Activated CD8-positive, alpha-beta T cell treated with anti-CD3 and anti-CD28 coated beads for 36 hours (primary cell): ENCODE results near the gene ADM2. TPM values are rescaled to one million over a fixed set of nuclear protein-coding genes. Genes with fewer than 3 reads are reported as not detected.

Source experiments
- ATAC-seq: fragments of 200-7000 bp; cut with Tn5 transposase; one replicate; pipeline ENCODE4 v1.10.0; 2021; ENCODE audit warnings: mild to moderate bottlenecking, moderate library complexity
- CTCF ChIA-PET: fragments of 350-600 bp; sonication (Branson Sonifier 250); formaldehyde crosslinking; loops from one replicate; lab custom pipeline; 2021; ENCODE audit warnings: antibody characterized with exemption; lab: Charles Lee
- POLR2A ChIA-PET: fragments of 350-600 bp; sonication (Branson Sonifier 250); formaldehyde crosslinking; loops from one replicate; lab custom pipeline; 2021; ENCODE audit warnings: antibody characterized with exemption; lab: Charles Lee
- DNase-seq: peaks from one replicate; pipeline ENCODE4 v3.0.0-alpha.2; 2020
- H3K27ac Mint-ChIP-seq: one replicate; pipeline ENCODE4 v1.8.0; 2021; ENCODE audit warnings: mild to moderate bottlenecking, mixed read lengths
- H3K27me3 Mint-ChIP-seq: one replicate; pipeline ENCODE4 v1.8.0; 2021; ENCODE audit warnings: mixed read lengths
- H3K36me3 Mint-ChIP-seq: one replicate; pipeline ENCODE4 v1.8.0; 2021; ENCODE audit warnings: low read depth, mixed read lengths
- H3K4me1 Mint-ChIP-seq: one replicate; pipeline ENCODE4 v1.8.0; 2021; ENCODE audit warnings: low read depth, mixed read lengths
- H3K4me3 Mint-ChIP-seq: one replicate; pipeline ENCODE4 v1.8.0; 2021; ENCODE audit warnings: mild to moderate bottlenecking, moderate library complexity, mixed read lengths
- H3K9me3 Mint-ChIP-seq: one replicate; pipeline ENCODE4 v1.8.0; 2021; ENCODE audit warnings: mixed read lengths
- intact Hi-C: fragments of 100-400 bp; cut with micrococcal nuclease; formaldehyde crosslinking; loops from one replicate; pipeline ENCODE4 v1.10.0; 2022
- total RNA-seq, 2 experiments: library from RNA; stranded (reverse); gene quantifications; one replicate each; pipeline ENCODE4 v1.2.3, GENCODE V29; 2021
- TF ChIP-seq, protein P1 (sequence below): fragments of 200-600 bp; IDR thresholded peaks from one replicate; pipeline ENCODE4 v1.8.0; 2022; ENCODE audit warnings: antibody characterized with exemption, mild to moderate bottlenecking

The ADM2 gene
- total RNA-seq, 2 experiments from 2014 or later = 5.5 to 6.8 TPM

DNA sequence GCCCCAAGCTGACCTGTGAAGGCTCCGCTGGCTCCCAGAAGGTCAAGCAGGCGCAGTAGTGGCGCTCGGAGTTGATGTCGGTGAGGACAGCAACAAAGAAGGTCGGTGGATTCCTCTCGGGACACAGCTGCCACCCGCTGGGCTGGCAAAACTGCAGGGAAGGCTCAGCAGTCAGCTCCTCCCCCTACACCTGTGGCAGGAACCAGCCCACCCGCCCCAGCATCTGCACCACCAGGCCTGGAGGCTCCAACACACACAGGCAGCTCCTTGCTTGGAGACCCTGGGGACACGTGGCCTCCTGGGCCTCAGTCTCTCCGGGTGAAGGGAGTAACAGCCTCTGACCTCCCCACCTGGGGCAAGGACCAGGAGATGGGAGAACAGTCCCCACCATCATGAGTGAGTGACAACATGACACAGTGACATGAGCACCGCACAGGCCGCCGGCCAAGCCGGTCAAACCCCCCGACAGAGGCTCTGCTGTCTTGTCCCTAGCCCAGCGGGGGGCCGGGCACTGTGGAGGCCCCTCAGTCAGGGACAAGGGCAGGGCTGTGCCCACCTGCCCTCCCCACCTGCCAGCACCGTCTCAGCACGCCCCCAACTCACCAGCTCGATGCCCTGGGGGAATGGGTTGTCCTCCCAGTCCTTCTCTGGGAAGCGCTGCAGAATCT, 13.4 kb upstream of the ADM2 start:
- H3K27ac Mint-ChIP-seq = peak overlapping the region; percentile 95
- ChIA-PET CTCF (interaction anchor here (1.2 to 3.5 kb wide), 3 partner anchors 11 to 153 kb away, joined by 3 to 19 read pairs (median 4); no protein-coding TSS in a partner anchor), POLR2A (interaction anchor here (2.4 to 5.3 kb wide), 2 partner anchors 57 to 153 kb away, joined by 7 to 38 read pairs; partner anchors contain the start of gene SCO2)
- no peak for DNase-seq
- H3K9me3 Mint-ChIP-seq = no peaks in the 10 kb centered on the region
- peaks cover 14% of the 10 kb centered on the region for H3K36me3 Mint-ChIP-seq
- intact Hi-C loops = no loop called here
- H3K4me1 Mint-ChIP-seq = peaks cover 62% of the 10 kb centered on the region
- H3K4me3 Mint-ChIP-seq = peak overlapping the region; percentile 36
- no peak for ATAC-seq
- TF ChIP-seq, protein P1, sequence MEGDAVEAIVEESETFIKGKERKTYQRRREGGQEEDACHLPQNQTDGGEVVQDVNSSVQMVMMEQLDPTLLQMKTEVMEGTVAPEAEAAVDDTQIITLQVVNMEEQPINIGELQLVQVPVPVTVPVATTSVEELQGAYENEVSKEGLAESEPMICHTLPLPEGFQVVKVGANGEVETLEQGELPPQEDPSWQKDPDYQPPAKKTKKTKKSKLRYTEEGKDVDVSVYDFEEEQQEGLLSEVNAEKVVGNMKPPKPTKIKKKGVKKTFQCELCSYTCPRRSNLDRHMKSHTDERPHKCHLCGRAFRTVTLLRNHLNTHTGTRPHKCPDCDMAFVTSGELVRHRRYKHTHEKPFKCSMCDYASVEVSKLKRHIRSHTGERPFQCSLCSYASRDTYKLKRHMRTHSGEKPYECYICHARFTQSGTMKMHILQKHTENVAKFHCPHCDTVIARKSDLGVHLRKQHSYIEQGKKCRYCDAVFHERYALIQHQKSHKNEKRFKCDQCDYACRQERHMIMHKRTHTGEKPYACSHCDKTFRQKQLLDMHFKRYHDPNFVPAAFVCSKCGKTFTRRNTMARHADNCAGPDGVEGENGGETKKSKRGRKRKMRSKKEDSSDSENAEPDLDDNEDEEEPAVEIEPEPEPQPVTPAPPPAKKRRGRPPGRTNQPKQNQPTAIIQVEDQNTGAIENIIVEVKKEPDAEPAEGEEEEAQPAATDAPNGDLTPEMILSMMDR = no peak
- H3K27me3 Mint-ChIP-seq = no peaks in the 10 kb centered on the region

DNA sequence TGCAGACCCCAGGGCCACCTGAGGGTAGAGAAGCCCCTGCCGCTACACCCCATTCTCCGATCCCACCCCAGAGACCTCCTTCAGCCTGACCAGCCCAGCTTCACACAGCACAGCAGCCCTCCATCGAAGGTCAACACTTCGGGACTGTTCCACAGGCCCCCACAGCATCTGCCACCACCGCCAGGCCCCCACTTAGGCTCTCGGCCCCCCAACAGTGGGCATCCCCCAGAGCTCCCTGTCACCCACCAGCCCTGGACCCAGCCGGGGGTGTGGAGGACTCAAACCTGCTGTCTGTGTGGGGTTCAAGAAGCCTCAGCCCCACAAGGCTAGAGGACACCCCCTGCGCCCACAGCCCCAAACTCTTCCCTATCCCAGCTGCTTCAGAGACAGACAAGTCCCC, 12.7 kb upstream of the ADM2 start:
- H3K27me3 Mint-ChIP-seq = no peaks in the 10 kb centered on the region
- intact Hi-C loops = no loop called here
- CTCF ChIA-PET = interaction anchor here (1.2 to 3.5 kb wide), 4 partner anchors 12 to 152 kb away, joined by 3 to 19 read pairs (median 4); no protein-coding TSS in a partner anchor
- ATAC-seq = no peak
- peaks cover 69% of the 10 kb centered on the region for H3K4me1 Mint-ChIP-seq
- no peaks in the 10 kb centered on the region for H3K9me3 Mint-ChIP-seq
- POLR2A ChIA-PET = interaction anchor here (0.9 to 5.3 kb wide), 6 partner anchors 10 to 152 kb away, joined by 3 to 38 read pairs (median 5); partner anchors contain the start of gene SCO2
- H3K36me3 Mint-ChIP-seq = peaks cover 12% of the 10 kb centered on the region
- DNase-seq = no peak
- peak overlapping the region; percentile 70 for H3K4me3 Mint-ChIP-seq
- TF ChIP-seq, protein P1 = no peak
- peak overlapping the region; percentile 95 for H3K27ac Mint-ChIP-seq

DNA sequence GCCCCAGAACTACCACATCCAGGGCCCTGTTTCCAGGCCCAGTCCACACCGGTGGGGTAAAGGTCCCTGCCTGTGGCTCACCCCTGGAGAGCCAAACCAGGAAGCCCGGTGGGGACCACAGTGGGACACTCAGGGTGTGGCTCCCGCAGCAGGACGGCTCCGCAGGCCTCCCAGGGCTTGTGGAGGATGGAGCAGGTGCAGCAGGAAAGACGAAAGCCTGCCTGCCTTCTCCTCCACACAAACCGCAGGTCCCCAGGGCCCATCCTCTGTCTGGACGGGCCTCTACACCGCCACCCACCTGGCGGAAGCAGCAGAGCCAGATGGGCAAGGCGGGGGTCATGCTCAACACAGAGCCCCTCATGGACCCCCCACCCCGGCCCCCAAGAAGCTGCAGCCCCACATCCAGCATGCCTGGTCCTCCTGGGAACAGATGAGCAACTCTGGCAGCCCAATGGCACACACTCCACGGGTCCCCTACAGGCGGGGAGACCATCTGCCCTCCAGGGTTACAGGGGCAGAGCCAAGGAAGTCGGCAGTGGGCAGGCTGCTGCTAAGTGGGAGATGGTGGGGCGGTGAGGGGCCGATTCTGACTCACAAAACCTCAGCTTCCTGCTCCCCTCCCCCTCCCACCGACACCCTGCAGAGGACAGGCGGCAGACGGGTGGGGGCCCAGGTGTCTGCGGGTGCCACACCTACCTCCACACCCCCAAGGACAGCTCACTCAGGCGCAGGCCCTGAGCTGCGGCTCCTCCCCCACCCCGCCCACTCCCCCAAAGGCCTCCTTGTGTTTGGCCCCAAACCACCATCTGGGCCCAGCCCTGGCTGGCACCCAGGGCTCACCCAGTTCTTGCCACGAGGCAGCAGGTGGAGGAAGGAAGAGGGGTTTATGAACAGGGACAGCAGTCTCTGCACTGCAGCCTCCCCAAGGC, 11.7 kb upstream of the ADM2 start:
- intact Hi-C loops = no loop called here
- CTCF ChIA-PET = interaction anchor here (0.6 to 3.5 kb wide), 13 partner anchors 13 to 217 kb away, joined by 3 to 19 read pairs (median 4); partner anchors contain the start of genes KLHDC7B and SCO2
- Mint-ChIP-seq H3K4me1 (peaks cover 75% of the 10 kb centered on the region), H3K27ac (peak overlapping the region; percentile 95), H3K4me3 (peak overlapping the region; percentile 70), H3K27me3 (no peaks in the 10 kb centered on the region), H3K36me3 (peaks cover 14% of the 10 kb centered on the region), H3K9me3 (no peaks in the 10 kb centered on the region)
- DNase-seq (peak; percentile 99), ATAC-seq (peak; percentile 86)
- POLR2A ChIA-PET = interaction anchor here (0.9 to 5.3 kb wide), 15 partner anchors 9 to 151 kb away, joined by 3 to 38 read pairs (median 4); partner anchors contain the start of genes LMF2, NCAPH2, SCO2 and SYCE3
- TF ChIP-seq, protein P1 = peak; percentile 39

DNA sequence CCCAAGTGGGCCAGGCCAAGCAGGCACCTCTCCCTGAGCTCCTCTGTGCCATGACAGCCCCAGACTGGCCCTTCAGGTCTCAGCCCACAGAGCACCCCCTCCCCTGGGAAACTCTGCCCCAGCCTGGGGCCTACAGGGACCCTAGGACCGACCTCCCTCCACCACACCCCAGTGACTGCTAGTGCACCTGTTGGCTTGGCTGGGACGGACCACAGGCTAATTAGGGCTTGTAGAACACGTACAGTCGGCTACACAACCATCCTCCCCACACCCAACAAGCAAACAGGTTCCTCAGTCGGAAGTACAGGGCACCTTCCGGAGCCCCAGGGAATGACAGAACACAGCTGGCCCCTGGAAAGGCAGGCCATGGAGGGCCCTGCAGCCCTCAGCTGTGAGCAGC, 10.9 kb upstream of the ADM2 start:
- H3K4me1 Mint-ChIP-seq = peaks cover 78% of the 10 kb centered on the region
- DNase-seq = peak; percentile 34

More for the DNA sequence above, 10.9 kb upstream of the ADM2 start:
- TF ChIP-seq, protein P1 = no peak
- H3K4me3 Mint-ChIP-seq = peak overlapping the region; percentile 70
- no peak for ATAC-seq
- ChIA-PET POLR2A (interaction anchor here (0.9 to 5.3 kb wide), 12 partner anchors 11 to 151 kb away, joined by 3 to 38 read pairs (median 5); partner anchors contain the start of genes LMF2, NCAPH2, SCO2 and SYCE3), CTCF (interaction anchor here (0.8 to 2.2 kb wide), 10 partner anchors 13 to 218 kb away, joined by 3 to 11 read pairs (median 4); partner anchors contain the start of genes KLHDC7B and SCO2)
- intact Hi-C loops = no loop called here
- H3K27me3 Mint-ChIP-seq = no peaks in the 10 kb centered on the region
- peak overlapping the region; percentile 95 for H3K27ac Mint-ChIP-seq
- peaks cover 11% of the 10 kb centered on the region for H3K36me3 Mint-ChIP-seq
- H3K9me3 Mint-ChIP-seq = no peaks in the 10 kb centered on the region
